CD14-positive monocyte (primary cell): ENCODE results near the gene OTOS. TPM values are rescaled to one million over a fixed set of nuclear protein-coding genes. Genes with fewer than 3 reads are reported as not detected.

Experiments
- DNase-seq, 3 donors: peaks; one replicate each; pipeline ENCODE4 v3.0.0-alpha.2; 2011 to 2022
- H2AFZ ChIP-seq: 2 replicates; pipeline ENCODE4 v1.6.0; 2012; ENCODE audit warnings: mild to moderate bottlenecking, low read depth, low read length, inconsistent platforms; ENCODE audit not compliant: insufficient read depth, poor library complexity, severe bottlenecking
- H3K27ac ChIP-seq, 2 donors: 1 replicate in 1 of 2; 2 replicates in 1 of 2; pipeline ENCODE4 v1.5.1; 2012 to 2013; ENCODE audit warnings: low read length in 2 of 2, control low read depth in 1 of 2, inconsistent platforms in 1 of 2, low read depth in 1 of 2, mild to moderate bottlenecking in 1 of 2
- H3K27me3 ChIP-seq, 2 donors: one replicate each; pipeline versions ENCODE4 v1.6.0 to v1.6.1; 2011 to 2013; ENCODE audit warnings: low read length in 2 of 2; ENCODE audit not compliant: control insufficient read depth in 2 of 2, insufficient read depth in 2 of 2
- H3K36me3 ChIP-seq, 2 donors: replicated peaks in 1 of 2; 1 replicate in 1 of 2; 2 replicates in 1 of 2; pipeline versions ENCODE4 v1.5.1 to v1.6.1; 2012 to 2013; ENCODE audit warnings: low read length in 2 of 2, control low read depth in 1 of 2, inconsistent platforms in 1 of 2, mild to moderate bottlenecking in 1 of 2; ENCODE audit not compliant: insufficient read depth in 2 of 2, control insufficient read depth in 1 of 2
- H3K4me1 ChIP-seq, 2 donors: 1 replicate in 1 of 2; 2 replicates in 1 of 2; pipeline versions ENCODE4 v1.5.1 to v1.6.1; 2012 to 2013; ENCODE audit warnings: low read length in 2 of 2, control low read depth in 1 of 2, inconsistent platforms in 1 of 2, mild to moderate bottlenecking in 1 of 2, moderate library complexity in 1 of 2; ENCODE audit not compliant: insufficient read depth in 2 of 2, control insufficient read depth in 1 of 2
- H3K4me2 ChIP-seq: replicated peaks from 2 replicates; pipeline ENCODE3; 2012; ENCODE audit warnings: low read length, moderate library complexity, mild to moderate bottlenecking; ENCODE audit not compliant: poor library complexity, severe bottlenecking; ENCODE audit errors: extremely low read depth
- H3K4me3 ChIP-seq, 3 experiments: fragments of 200-600 bp in 1 of 3; sonication (generic) in 1 of 3; replicated peaks in 1 of 3; 1 replicate in 2 of 3; 2 replicates in 1 of 3; pipeline ENCODE4 v1.5.1; 2011 to 2013; ENCODE audit warnings: low read length in 3 of 3, mild to moderate bottlenecking in 3 of 3, control low read depth in 2 of 3, low read depth in 2 of 3, inconsistent platforms in 1 of 3, moderate library complexity in 1 of 3
- H3K79me2 ChIP-seq: 2 replicates; pipeline ENCODE4 v1.6.0; 2012; ENCODE audit warnings: mild to moderate bottlenecking, control low read depth, inconsistent platforms, low read length, moderate library complexity; ENCODE audit not compliant: insufficient read depth
- H3K9ac ChIP-seq: 2 replicates; pipeline ENCODE4 v1.6.0; 2017; ENCODE audit warnings: low read length, mild to moderate bottlenecking; ENCODE audit not compliant: insufficient read depth, poor library complexity, severe bottlenecking
- H3K9me3 ChIP-seq, 2 donors: replicated peaks in 1 of 2; 1 replicate in 1 of 2; 2 replicates in 1 of 2; pipeline versions ENCODE4 v1.5.1 to v1.6.1; 2012 to 2013; ENCODE audit warnings: low read length in 2 of 2, control low read depth in 1 of 2; ENCODE audit not compliant: control insufficient read depth in 1 of 2, insufficient read depth in 1 of 2
- H4K20me1 ChIP-seq: 2 replicates; pipeline ENCODE4 v1.6.0; 2012; ENCODE audit warnings: mild to moderate bottlenecking, low read length, control low read depth, moderate library complexity; ENCODE audit not compliant: insufficient read depth
- H3K27ac Mint-ChIP-seq, 7 donors: one replicate each; pipeline ENCODE4 v1.8.0; 2020; ENCODE audit warnings: mild to moderate bottlenecking in 7 of 7, mixed read lengths in 7 of 7, moderate library complexity in 6 of 7, inconsistent platforms in 2 of 7
- H3K27me3 Mint-ChIP-seq, 3 donors: one replicate each; pipeline ENCODE4 v1.8.0; 2021 to 2022; ENCODE audit warnings: low read depth in 3 of 3, mild to moderate bottlenecking in 3 of 3, mixed read lengths in 3 of 3, moderate library complexity in 3 of 3, inconsistent platforms in 1 of 3
- H3K36me3 Mint-ChIP-seq, 2 donors: one replicate each; pipeline ENCODE4 v1.8.0; 2020; ENCODE audit warnings: mixed read lengths in 2 of 2, inconsistent platforms in 1 of 2, mild to moderate bottlenecking in 1 of 2
- H3K4me1 Mint-ChIP-seq: one replicate; pipeline ENCODE4 v1.8.0; 2020; ENCODE audit warnings: mild to moderate bottlenecking, mixed read lengths
- H3K4me3 Mint-ChIP-seq, 2 donors: one replicate each; pipeline ENCODE4 v1.8.0; 2020; ENCODE audit warnings: mild to moderate bottlenecking in 2 of 2, mixed read lengths in 2 of 2, moderate library complexity in 1 of 2
- H3K9me3 Mint-ChIP-seq, 7 donors: one replicate each; pipeline ENCODE4 v1.8.0; 2020 to 2022; ENCODE audit warnings: mixed read lengths in 7 of 7, mild to moderate bottlenecking in 6 of 7, moderate library complexity in 6 of 7, inconsistent platforms in 2 of 7
- CTCF ChIP-seq: fragments of 200-600 bp; IDR thresholded peaks from one replicate; pipeline ENCODE4 v1.8.0; 2022; ENCODE audit warnings: antibody characterized with exemption, mild to moderate bottlenecking
- WGBS: methylation state at CpG from one replicate; pipeline ENCODE4 v1.1.5; 2013; ENCODE audit warnings: missing lambda C conversion rate; ENCODE audit not compliant: insufficient coverage; 5-methylcytosine and 5-hydroxymethylcytosine counted together
- intact Hi-C, 2 donors: fragments of 100-400 bp; cut with micrococcal nuclease; formaldehyde crosslinking; loops; one replicate each; pipeline versions ENCODE4 v1.15.0 to v1.15.1; 2023
- polyA plus RNA-seq, 3 donors: library from polyadenylated mRNA; depleted of rRNA in 1 of 3; unstranded in 2 of 3; stranded (reverse) in 1 of 3; fragments of 300-500 nt in 2 of 3; fragments of >200 nt in 1 of 3; fragmentation: Illumina TruSeq in 2 of 3; gene quantifications; 1 replicate in 2 of 3; 2 replicates in 1 of 3; pipeline ENCODE4 v1.2.3, GENCODE V29; 2012 to 2021

Gene OTOS
- polyA plus RNA-seq, 3 donors, result not detected

GRCh38 chr2:240106765-240107476, 33.5 kb downstream of the OTOS start:
- Histone ChIP-seq H2AFZ (no peak overlapping the region), H4K20me1 (no peaks in the 10 kb centered on the region), H3K36me3 (no peaks in the 10 kb centered on the region), H3K27me3 (no peaks in the 10 kb centered on the region), H3K4me1 (no peaks in the 10 kb centered on the region), H3K4me2 (no peak overlapping the region), H3K9ac (no peak overlapping the region), H3K79me2 (no peaks in the 10 kb centered on the region), H3K4me3 (no peak overlapping the region), H3K9me3 (no peaks in the 10 kb centered on the region), H3K27ac (no peak overlapping the region)
- intact Hi-C loops, result no loop called here
- no peak for TF ChIP-seq CTCF
- DNase-seq, result no peak
- no peak overlapping the region for H3K27ac Mint-ChIP-seq
- WGBS, result 91% methylated on average over 7 of the region's 17 CpGs
- peaks cover 4 to 16% (median 11%) of the 10 kb centered on the region in 3 donors for H3K27me3 Mint-ChIP-seq
- H3K4me1 Mint-ChIP-seq, result no peaks in the 10 kb centered on the region
- H3K4me3 Mint-ChIP-seq, result no peak overlapping the region
- no peaks in the 10 kb centered on the region for H3K9me3 Mint-ChIP-seq
- H3K36me3 Mint-ChIP-seq, result no peaks in the 10 kb centered on the region

DNA sequence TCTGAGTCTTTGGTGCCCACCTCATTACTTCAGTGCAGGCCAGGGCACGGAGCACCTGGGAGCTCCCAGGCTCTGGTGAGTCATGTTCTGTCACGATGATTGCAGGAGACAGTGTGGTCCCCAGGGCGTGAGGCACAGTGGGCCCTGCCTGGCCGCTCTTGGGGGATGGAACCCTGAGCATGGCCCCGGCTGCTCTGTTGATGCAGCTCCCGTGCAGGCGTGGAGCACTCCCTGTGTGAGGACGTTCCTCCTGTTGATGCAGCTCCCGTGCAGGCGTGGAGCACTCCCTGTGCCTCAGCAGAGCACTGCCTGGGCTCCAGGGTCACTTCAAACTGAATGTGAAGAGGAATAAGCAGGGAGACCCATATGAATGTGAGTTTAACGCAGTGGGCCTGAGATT, 34.5 kb downstream of the OTOS start:
- Histone ChIP-seq H2AFZ (no peak overlapping the region), H3K27me3 (no peaks in the 10 kb centered on the region), H3K9ac (no peak overlapping the region), H3K27ac (no peak overlapping the region), H3K79me2 (no peaks in the 10 kb centered on the region), H3K36me3 (no peaks in the 10 kb centered on the region), H3K4me3 (no peak overlapping the region), H3K4me1 (no peaks in the 10 kb centered on the region), H3K4me2 (no peak overlapping the region), H4K20me1 (no peaks in the 10 kb centered on the region), H3K9me3 (no peaks in the 10 kb centered on the region)
- no peak for TF ChIP-seq CTCF
- no peaks in the 10 kb centered on the region for H3K4me1 Mint-ChIP-seq
- no peaks in the 10 kb centered on the region for H3K9me3 Mint-ChIP-seq
- WGBS, result 91% methylated on average over 11 of the region's 11 CpGs
- H3K27me3 Mint-ChIP-seq, result peaks cover 4 to 14% (median 13%) of the 10 kb centered on the region in 3 donors
- no peak overlapping the region for H3K4me3 Mint-ChIP-seq
- no peak overlapping the region for H3K27ac Mint-ChIP-seq
- H3K36me3 Mint-ChIP-seq, result no peaks in the 10 kb centered on the region
- no peak for DNase-seq
- intact Hi-C loops, result no loop called here
